ENCODE data around the gene CDRT4.

The CDRT4 gene

DNA sequence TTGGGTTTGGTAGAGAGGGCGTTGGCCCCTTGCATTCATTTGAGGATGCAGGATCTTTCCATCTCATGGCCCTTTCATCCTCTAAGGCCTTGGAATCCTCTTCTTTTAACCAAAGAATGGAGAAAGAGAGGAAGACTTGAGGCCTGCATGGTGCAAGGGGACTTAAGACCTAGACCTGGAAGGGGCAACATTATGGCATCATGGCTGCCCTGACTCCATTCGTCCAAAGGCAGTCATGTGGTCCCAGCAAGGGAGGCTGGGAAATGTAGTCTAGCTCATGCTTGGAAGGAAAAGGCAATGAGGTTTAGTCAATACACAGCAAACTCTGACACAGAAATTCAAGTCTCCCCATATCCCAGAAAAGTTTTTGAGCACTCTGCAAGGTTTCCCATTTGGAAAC is 30.7 kb upstream of the CDRT4 start:
- Histone ChIP-seq H3K4me3 (ENCODE audit: low read depth, low read length) (no peak overlapping the region), H3K27ac (no peak overlapping the region), H3K36me3 (replicated peaks) (no peaks in the 10 kb centered on the region), H3K27me3 (replicated peaks) (no peaks in the 10 kb centered on the region)
- no peak for TF ChIP-seq CTCF (IDR thresholded peaks at IDR 0.05; ENCODE audit: low read depth, low read length, missing control alignments)
- DNase-seq: no peak
- in situ Hi-C loops (cut with HindIII; ENCODE audit: low pct_ligation_motif_present, low sequenced_read_pairs): loop anchor here (25.0 kb wide), 1 partner anchor 211 kb away; no protein-coding TSS in a partner anchor

DNA sequence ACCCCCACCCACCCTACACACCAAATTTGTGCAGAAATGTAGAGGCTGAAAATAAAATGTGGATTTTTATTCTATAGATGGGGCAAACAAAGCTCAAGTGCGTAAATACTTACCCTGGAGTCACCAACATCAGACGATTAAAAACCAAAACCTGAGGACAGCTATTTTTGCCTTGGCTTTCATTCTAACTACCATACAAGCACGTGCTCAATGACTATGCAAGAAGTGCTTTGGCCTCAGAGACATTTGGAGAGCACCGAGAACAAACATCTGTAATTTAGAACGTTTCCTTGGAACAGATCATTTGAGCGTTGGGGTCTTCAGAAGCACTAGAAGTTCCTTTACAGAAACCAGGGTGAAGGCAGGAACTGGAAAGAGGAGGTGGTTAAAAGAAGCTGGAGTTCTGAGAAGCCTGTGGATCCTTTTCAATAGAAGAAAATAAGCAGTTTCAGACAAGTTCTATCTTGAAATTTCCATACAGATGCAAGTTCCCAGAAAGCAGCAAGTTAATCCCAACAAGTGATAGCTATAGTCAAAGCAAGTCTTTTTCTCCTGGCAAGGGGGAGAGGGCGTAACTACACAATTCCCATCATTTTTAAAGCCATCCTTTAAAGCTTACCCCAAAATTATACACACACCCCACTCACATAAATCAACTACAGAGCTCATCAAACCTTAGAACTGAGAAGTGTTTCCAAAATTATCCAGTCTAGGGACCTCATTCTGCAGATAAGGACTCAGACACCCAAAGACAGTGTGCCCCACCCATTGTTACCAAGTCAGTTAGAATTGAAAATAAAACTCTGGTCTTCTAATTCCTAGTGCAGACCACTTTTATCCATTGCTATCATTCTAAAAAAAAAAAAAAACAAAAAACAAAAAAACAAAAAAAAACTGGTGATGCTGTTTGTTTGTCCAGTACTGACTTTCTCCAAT is 29.6 kb upstream of the CDRT4 start:
- H3K36me3 ChIP-seq (replicated peaks): no peaks in the 10 kb centered on the region
- H3K27ac ChIP-seq: no peak overlapping the region
- H3K27me3 ChIP-seq (replicated peaks): no peaks in the 10 kb centered on the region
- in situ Hi-C loops (cut with HindIII; ENCODE audit: low pct_ligation_motif_present, low sequenced_read_pairs): loop anchor here (25.0 kb wide), 1 partner anchor 210 kb away; no protein-coding TSS in a partner anchor
- H3K4me3 ChIP-seq (ENCODE audit: low read depth, low read length): no peak overlapping the region
- DNase-seq: no peak
- TF ChIP-seq CTCF (IDR thresholded peaks at IDR 0.05; ENCODE audit: low read depth, low read length, missing control alignments): no peak

DNA sequence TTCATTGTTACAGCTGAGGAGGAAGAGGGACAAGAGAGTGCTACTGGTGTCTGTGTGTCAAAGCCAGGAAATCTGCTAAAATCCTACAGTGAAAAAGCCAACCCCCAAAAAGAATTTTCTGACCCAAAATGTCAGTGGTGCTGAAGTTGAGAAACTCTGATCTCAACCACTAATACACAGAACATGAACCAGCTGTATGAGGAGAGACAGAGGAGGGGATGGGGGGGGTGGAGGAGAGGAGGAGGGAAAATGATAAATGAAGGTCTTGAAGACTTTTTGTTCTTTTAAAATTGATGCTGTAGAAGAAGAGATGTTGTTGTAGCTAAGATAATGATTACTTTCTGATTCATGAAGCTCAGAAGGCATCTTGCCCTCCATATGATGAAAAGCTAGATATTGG is 27.4 kb upstream of the CDRT4 start:
- no peak overlapping the region for H3K4me3 ChIP-seq (ENCODE audit: low read depth, low read length)
- no peak for TF ChIP-seq CTCF (IDR thresholded peaks at IDR 0.05; ENCODE audit: low read depth, low read length, missing control alignments)
- H3K36me3 ChIP-seq (replicated peaks): no peaks in the 10 kb centered on the region
- no peaks in the 10 kb centered on the region for H3K27me3 ChIP-seq (replicated peaks)
- no peak for DNase-seq
- H3K27ac ChIP-seq: no peak overlapping the region
- in situ Hi-C loops (cut with HindIII; ENCODE audit: low pct_ligation_motif_present, low sequenced_read_pairs): loop anchor here (25.0 kb wide), 1 partner anchor 208 kb away; no protein-coding TSS in a partner anchor

DNA sequence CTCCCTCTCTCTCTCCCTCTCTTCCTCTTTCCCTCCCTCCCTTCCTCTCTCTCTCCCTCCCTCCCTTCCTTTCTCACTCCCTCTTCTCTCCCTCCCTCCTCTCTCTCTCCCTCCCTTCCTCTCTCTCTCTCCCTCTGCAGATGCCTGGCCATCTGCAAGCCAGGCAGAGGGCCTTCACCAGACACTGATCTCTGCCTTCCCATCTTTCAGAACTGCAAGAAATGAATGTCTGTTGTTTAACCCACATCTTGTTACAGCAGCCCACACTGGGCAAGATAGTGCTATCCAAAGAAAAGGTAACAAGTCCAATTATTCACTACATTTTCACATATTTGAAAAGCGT is 26.2 kb upstream of the CDRT4 start:
- no peaks in the 10 kb centered on the region for H3K36me3 ChIP-seq (replicated peaks)
- no peak for TF ChIP-seq CTCF (IDR thresholded peaks at IDR 0.05; ENCODE audit: low read depth, low read length, missing control alignments)
- DNase-seq: no peak

DNA sequence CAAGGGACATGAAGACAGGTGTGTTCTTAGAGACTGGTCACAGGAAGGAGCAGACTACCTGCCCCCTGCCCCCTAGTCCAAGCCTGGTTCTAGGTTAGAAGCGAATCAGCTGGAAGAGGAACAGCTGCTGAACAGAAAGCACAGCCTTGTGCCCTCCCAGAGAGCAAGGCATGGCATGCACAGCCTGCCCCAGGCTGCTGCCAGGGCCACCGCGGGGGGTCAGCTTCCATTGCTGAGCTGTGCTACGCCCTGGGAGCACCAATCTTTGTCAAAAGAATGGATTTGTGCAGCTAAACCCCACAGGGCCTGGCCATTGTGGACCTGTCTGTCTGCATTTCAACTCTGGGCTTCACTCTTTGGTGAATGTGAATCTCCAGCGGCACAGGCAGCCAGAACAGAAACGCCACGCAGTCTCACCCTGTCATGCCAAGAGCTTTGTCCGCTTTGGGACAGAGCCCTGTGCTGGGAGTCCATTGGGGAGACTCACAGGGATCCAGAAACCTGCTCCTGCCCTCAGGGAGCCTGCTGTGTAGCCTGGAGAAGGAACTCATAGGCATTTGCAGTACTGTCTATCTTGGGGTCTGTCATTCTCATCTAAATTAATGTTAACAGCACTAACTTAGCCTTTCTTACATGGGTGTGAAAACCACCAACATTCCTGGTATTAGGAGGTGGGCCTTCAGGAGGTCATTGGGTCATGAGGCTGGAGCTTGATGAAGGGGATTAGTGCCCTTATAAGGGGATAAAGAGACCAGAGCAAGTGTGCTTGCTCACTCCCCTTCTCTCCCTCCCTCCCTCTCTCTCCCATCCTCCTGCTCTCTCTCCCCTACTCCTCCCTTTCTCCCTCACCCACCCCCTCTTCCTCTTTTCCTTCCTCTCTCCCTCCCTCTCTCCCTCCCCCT is 25.6 kb upstream of the CDRT4 start:
- TF ChIP-seq CTCF (IDR thresholded peaks at IDR 0.05; ENCODE audit: low read depth, low read length, missing control alignments): no peak
- no peak for DNase-seq
- in situ Hi-C loops (cut with HindIII; ENCODE audit: low pct_ligation_motif_present, low sequenced_read_pairs): loop anchor here (25.0 kb wide), 1 partner anchor 206 kb away; no protein-coding TSS in a partner anchor

More for the DNA sequence above, 26.2 kb upstream of the CDRT4 start:
- no peak overlapping the region for H3K4me3 ChIP-seq (ENCODE audit: low read depth, low read length)
- in situ Hi-C loops (cut with HindIII; ENCODE audit: low pct_ligation_motif_present, low sequenced_read_pairs): loop anchor here (25.0 kb wide), 1 partner anchor 206 kb away; no protein-coding TSS in a partner anchor
- no peaks in the 10 kb centered on the region for H3K27me3 ChIP-seq (replicated peaks)
- no peak overlapping the region for H3K27ac ChIP-seq

More for the DNA sequence above, 25.6 kb upstream of the CDRT4 start:
- no peak overlapping the region for H3K4me3 ChIP-seq (ENCODE audit: low read depth, low read length)
- no peaks in the 10 kb centered on the region for H3K27me3 ChIP-seq (replicated peaks)
- no peak overlapping the region for H3K27ac ChIP-seq
- H3K36me3 ChIP-seq (replicated peaks): no peaks in the 10 kb centered on the region

Data from brain microvascular endothelial cell (primary cell).